H1 (cell line): ENCODE measurements around the gene MSL3B.

Experiments used
- ASH2L ChIP-seq: fragments of 200-600, 300-600 bp; sonication (generic); IDR thresholded peaks from one replicate; pipeline ENCODE4 v1.7.1; 2017; ENCODE audit warnings: low read length
- ATF2 ChIP-seq: IDR thresholded peaks from 2 replicates; pipeline ENCODE4 v1.6.1; 2012; ENCODE audit warnings: low read length, inconsistent platforms
- BRCA1 ChIP-seq: IDR thresholded peaks from 2 replicates; pipeline ENCODE4 v1.6.1; 2012; ENCODE audit warnings: low read depth, low read length, improper control_type of control experiment
- CTCF ChIP-seq, 3 experiments: IDR thresholded peaks; 1 replicate in 2 of 3; 2 replicates in 1 of 3; pipeline versions ENCODE4 v1.5.1 to v1.6.1; 2011; ENCODE audit warnings: low read length in 3 of 3, mild to moderate bottlenecking in 3 of 3, inconsistent platforms in 2 of 3, low read depth in 1 of 3, moderate library complexity in 1 of 3; ENCODE audit not compliant: insufficient read depth in 1 of 3; ENCODE audit errors: control extremely low read depth in 1 of 3
- EP300 ChIP-seq, 2 experiments: IDR thresholded peaks; 1 replicate in 1 of 2; 2 replicates in 1 of 2; pipeline ENCODE4 v1.6.1; 2011 to 2012; ENCODE audit warnings: low read depth in 2 of 2, low read length in 2 of 2, mild to moderate bottlenecking in 2 of 2, borderline replicate concordance in 1 of 2, inconsistent platforms in 1 of 2, moderate library complexity in 1 of 2
- MAX ChIP-seq: IDR thresholded peaks from 2 replicates; pipeline ENCODE4 v1.6.1; 2012; ENCODE audit warnings: inconsistent platforms
- NRF1 ChIP-seq: IDR thresholded peaks from 2 replicates; pipeline ENCODE4 v1.6.1; 2011; ENCODE audit warnings: mild to moderate bottlenecking, low read depth, low read length, improper control_type of control experiment
- POLR2AphosphoS5 ChIP-seq: IDR thresholded peaks from 2 replicates; pipeline ENCODE4 v1.6.1; 2011; ENCODE audit warnings: low read depth, low read length
- RAD21 ChIP-seq, 2 experiments: IDR thresholded peaks in 1 of 2; conservative IDR thresholded peaks in 1 of 2; 2 replicates each; pipeline ENCODE4 v1.6.1; 2011; ENCODE audit warnings: low read depth in 2 of 2, low read length in 2 of 2, improper control_type of control experiment in 1 of 2, inconsistent platforms in 1 of 2, mild to moderate bottlenecking in 1 of 2, moderate library complexity in 1 of 2
- USF2 ChIP-seq: IDR thresholded peaks from 2 replicates; pipeline ENCODE4 v1.6.1; 2011; ENCODE audit warnings: low read length, improper control_type of control experiment

GRCh38 chr2:233823731-233824121 is 44.5 kb downstream of the MSL3B start:
- no peak for TF ChIP-seq ASH2L
- no peak for TF ChIP-seq BRCA1
- TF ChIP-seq CTCF (IDR thresholded peaks at IDR 0.05; ENCODE audit: control extremely low read depth in 1 of 3, insufficient read depth in 1 of 3, low read depth in 1 of 3, low read length in 3 of 3), result no peak
- TF ChIP-seq EP300 (IDR thresholded peaks at IDR 0.05; ENCODE audit: borderline replicate concordance in 1 of 2, low read depth in 2 of 2, low read length in 2 of 2), result no peak
- TF ChIP-seq ATF2, result no peak
- TF ChIP-seq NRF1, result no peak
- no peak for TF ChIP-seq POLR2AphosphoS5
- TF ChIP-seq RAD21 (IDR thresholded peaks at IDR 0.05 in 1 of 2, conservative IDR thresholded peaks at IDR 0.05 in 1 of 2; ENCODE audit: low read depth in 2 of 2, low read length in 2 of 2), result no peak
- TF ChIP-seq USF2, result no peak
- TF ChIP-seq MAX, result no peak
